HEK293 (cell line): ENCODE data around the gene AXIN1.
"Not testable (repeated sequence)": the region's sequence is repeated elsewhere in the genome, so short reads cannot be mapped to it uniquely, and the experiment has no call there.

ENCODE experiments used
- CTCF ChIP-seq: fragments of 450-650 bp; formaldehyde crosslinking; IDR thresholded peaks from 2 replicates; pipeline ENCODE4 v1.5.1; 2016; ENCODE audit warnings: missing biosample characterization, missing genetic modification characterization
- KLF17 ChIP-seq: fragments of 450-650 bp; formaldehyde crosslinking; IDR thresholded peaks from 2 replicates; pipeline ENCODE4 v1.5.1; 2016; ENCODE audit warnings: missing biosample characterization, missing genetic modification characterization

- not testable (repeated sequence) for TF ChIP-seq KLF17; CTCF (tag by site-specific recombination)
Observed at GRCh38 chr16:348495-348894, 4.0 kb downstream of the AXIN1 start.
